Activated CD8-positive, alpha-beta T cell treated with anti-CD3 and anti-CD28 coated beads, Interleukin-2, amount 10 ng/mL, durations not matched to agents 7 days and 5 days (primary cell): Measurements from ENCODE around the gene CCNY. TPM values are rescaled to one million over a fixed set of nuclear protein-coding genes. Genes with fewer than 3 reads are reported as not detected.
"Not testable (repeated sequence)": the region's sequence is repeated elsewhere in the genome, so short reads cannot be mapped to it uniquely, and the experiment has no call there.

Experiments used
- ATAC-seq: fragments of 150-1000 bp; cut with Tn5 transposase; one replicate; pipeline ENCODE4 v1.10.0; 2021; ENCODE audit warnings: moderate library complexity
- CTCF ChIA-PET: fragments of 350-600 bp; sonication (Branson Sonifier 250); formaldehyde crosslinking; loops from one replicate; lab custom pipeline; 2021; ENCODE audit warnings: antibody characterized with exemption; lab: Charles Lee
- POLR2A ChIA-PET: fragments of 350-600 bp; sonication (Branson Sonifier 250); formaldehyde crosslinking; loops from one replicate; lab custom pipeline; 2021; ENCODE audit warnings: antibody characterized with exemption; lab: Charles Lee
- DNase-seq: peaks from one replicate; pipeline ENCODE4 v3.0.0-alpha.2; 2020
- H3K27ac Mint-ChIP-seq: one replicate; pipeline ENCODE4 v1.8.0; 2021; ENCODE audit warnings: mild to moderate bottlenecking, mixed read lengths
- H3K27me3 Mint-ChIP-seq: one replicate; pipeline ENCODE4 v1.8.0; 2021; ENCODE audit warnings: low read depth, mixed read lengths
- H3K36me3 Mint-ChIP-seq: one replicate; pipeline ENCODE4 v1.8.0; 2021; ENCODE audit warnings: low read depth, mixed read lengths
- H3K4me1 Mint-ChIP-seq: one replicate; pipeline ENCODE4 v1.8.0; 2021; ENCODE audit warnings: low read depth, mixed read lengths
- H3K4me3 Mint-ChIP-seq: one replicate; pipeline ENCODE4 v1.8.0; 2021; ENCODE audit warnings: mild to moderate bottlenecking, mixed read lengths
- H3K9me3 Mint-ChIP-seq: one replicate; pipeline ENCODE4 v1.8.0; 2022; ENCODE audit warnings: mixed read lengths; ENCODE audit not compliant: insufficient read depth
- total RNA-seq, 2 experiments: library from RNA; stranded (reverse); gene quantifications; one replicate each; pipeline ENCODE4 v1.2.3, GENCODE V29; 2021

The CCNY gene
- total RNA-seq = 10 to 100 TPM; 55.6 to 64.1 TPM

DNA sequence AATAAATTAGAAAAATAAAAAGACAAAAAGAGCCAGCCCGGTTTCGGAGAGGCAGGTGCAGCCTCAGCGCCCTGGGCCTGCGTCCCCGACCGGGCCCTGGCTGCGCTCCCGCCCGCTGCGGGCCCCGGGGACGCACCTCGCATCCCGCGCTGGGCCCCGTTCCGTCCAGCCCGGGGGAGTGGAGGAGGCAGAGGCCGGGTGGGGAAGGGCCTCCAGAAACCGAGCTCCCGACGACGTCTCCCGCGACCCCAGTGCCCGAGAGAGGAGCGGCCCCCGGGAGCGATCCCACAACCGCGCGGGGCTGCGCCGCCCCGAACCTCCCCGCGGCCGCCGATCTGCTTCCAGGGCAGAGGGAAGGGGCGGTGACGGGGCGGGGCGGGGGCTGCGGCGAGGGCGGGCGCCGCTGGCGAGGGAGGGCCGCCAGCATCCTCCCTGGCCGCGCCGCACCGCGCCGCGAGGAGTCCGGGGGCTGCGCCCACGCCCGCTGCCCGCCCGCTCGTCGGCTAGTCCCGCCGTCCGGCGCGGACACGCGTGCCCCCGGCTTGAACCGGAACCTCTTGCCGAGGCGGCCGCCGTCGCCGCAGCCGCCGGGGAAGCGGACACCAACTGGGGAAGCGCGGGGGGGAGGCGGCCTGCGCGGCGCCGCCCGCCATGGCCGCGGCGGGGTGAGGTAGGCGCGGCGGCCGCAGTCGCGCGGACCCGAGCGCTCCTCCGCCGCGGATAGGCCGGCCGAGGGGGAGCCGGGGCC lies at the start of gene CCNY:
CCNY (plus strand) TSS at position 426 of the 748 bp plus-strand sequence. CDS start 545 bp downstream, outside the sequence.
- peak; percentile 82 for DNase-seq
- Mint-ChIP-seq H3K4me3 (peak within 1 kb of the TSS; percentile 89), H3K36me3 (peaks cover 21% of the 10 kb centered on the region), H3K27ac (peak within 1 kb of the TSS; percentile 87), H3K9me3 (no peaks in the 10 kb centered on the region), H3K27me3 (no peaks in the 10 kb centered on the region), H3K4me1 (peaks cover 51% of the 10 kb centered on the region)
- ATAC-seq = peak; percentile 84
- ChIA-PET POLR2A (interaction anchor here (0.6 kb wide), 1 partner anchor 170 kb away, joined by 3 read pairs; no protein-coding TSS in a partner anchor), CTCF (interaction anchor here (2.1 kb wide), 1 partner anchor 141 kb away, joined by 5 read pairs; no protein-coding TSS in a partner anchor)

DNA sequence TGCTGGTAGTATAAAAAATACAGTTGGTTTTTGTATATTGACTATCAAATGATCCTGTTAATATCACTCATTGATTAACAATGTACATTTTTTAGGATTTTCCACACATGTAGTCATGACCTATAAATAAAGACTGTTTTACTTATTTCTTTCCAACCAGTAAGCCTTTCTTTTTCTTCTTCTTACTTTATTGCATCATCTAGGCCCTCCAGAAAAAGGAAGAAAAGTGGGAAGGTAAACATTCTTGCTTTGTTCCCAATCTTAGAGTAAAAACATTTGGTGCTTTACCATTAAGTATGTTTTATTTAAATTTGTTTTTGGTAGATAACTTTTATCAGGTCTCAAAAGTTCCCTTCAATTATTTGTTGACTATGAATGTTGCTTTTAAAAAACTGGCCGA lies 47.1 kb upstream of the CCNY start:
- Mint-ChIP-seq H3K4me1 (no peaks in the 10 kb centered on the region), H3K4me3 (no peak overlapping the region), H3K9me3 (no peaks in the 10 kb centered on the region), H3K27ac (no peak overlapping the region), H3K27me3 (peaks cover 10% of the 10 kb centered on the region), H3K36me3 (no peaks in the 10 kb centered on the region)
- ATAC-seq (no peak), DNase-seq (no peak)
- POLR2A ChIA-PET = no interaction called here
- CTCF ChIA-PET = no interaction called here

DNA sequence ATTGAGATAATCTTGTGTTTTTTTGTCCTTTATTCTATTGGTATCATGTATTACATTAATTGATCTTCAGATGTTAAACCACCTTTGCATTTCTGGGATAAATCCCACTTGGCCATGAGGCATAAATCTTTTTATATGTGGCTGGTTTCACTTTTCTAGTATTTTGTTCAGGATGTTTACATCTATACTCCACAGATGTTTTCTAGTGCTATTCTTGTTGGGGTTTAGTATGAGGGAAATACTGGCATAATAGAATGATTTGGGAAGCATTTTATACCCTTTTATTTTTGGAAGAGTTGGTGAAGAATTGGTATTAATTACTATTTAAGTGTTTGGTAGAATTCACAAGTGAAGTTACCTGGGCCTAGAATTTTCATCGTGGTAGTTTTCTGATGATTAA lies 41.8 kb upstream of the CCNY start:
- no peaks in the 10 kb centered on the region for H3K36me3 Mint-ChIP-seq
- peaks cover 21% of the 10 kb centered on the region for H3K27me3 Mint-ChIP-seq
- no peaks in the 10 kb centered on the region for H3K9me3 Mint-ChIP-seq
- no peak for DNase-seq
- POLR2A ChIA-PET = no interaction called here
- H3K4me3 Mint-ChIP-seq = no peak overlapping the region
- ATAC-seq = no peak
- no peaks in the 10 kb centered on the region for H3K4me1 Mint-ChIP-seq
- H3K27ac Mint-ChIP-seq = no peak overlapping the region
- CTCF ChIA-PET = interaction anchor here (1.0 kb wide), 1 partner anchor 23 kb away, joined by 3 read pairs; no protein-coding TSS in a partner anchor

DNA sequence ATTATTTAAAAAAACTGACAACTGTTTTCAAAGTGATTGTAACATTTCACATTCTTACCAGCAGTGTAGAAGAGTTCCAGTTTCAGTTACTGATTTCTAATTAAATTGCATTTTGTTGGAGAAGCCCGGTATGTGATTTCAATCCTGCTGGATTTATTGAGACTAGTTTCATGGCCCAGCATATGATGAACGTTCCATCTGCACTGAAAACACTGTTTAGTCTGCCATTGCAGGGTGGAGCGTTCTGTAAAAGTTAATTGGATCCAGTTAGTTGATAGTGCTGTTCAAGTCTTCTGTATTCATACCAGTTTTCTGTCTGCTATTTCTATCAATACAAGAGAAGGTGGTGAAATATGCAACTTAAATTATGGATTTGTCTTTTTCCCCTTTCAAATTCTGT lies 37.3 kb upstream of the CCNY start:
- Mint-ChIP-seq H3K36me3 (no peaks in the 10 kb centered on the region), H3K4me1 (no peaks in the 10 kb centered on the region), H3K27me3 (peaks cover 25% of the 10 kb centered on the region), H3K4me3 (no peak overlapping the region), H3K27ac (no peak overlapping the region), H3K9me3 (no peaks in the 10 kb centered on the region)
- no peak for ATAC-seq
- ChIA-PET CTCF (no interaction called here), POLR2A (no interaction called here)
- no peak for DNase-seq

GRCh38 chr10:35300063-35300699 lies 36.1 kb upstream of the CCNY start:
- no peaks in the 10 kb centered on the region for H3K9me3 Mint-ChIP-seq
- H3K4me1 Mint-ChIP-seq = no peaks in the 10 kb centered on the region
- H3K4me3 Mint-ChIP-seq = no peak overlapping the region
- H3K27ac Mint-ChIP-seq = no peak overlapping the region
- H3K27me3 Mint-ChIP-seq = peaks cover 29% of the 10 kb centered on the region
- H3K36me3 Mint-ChIP-seq = no peaks in the 10 kb centered on the region
- CTCF ChIA-PET = interaction anchor here (0.6 kb wide), 1 partner anchor 49 kb away, joined by 5 read pairs; no protein-coding TSS in a partner anchor
- DNase-seq (no peak), ATAC-seq (no peak)
- POLR2A ChIA-PET = no interaction called here

DNA sequence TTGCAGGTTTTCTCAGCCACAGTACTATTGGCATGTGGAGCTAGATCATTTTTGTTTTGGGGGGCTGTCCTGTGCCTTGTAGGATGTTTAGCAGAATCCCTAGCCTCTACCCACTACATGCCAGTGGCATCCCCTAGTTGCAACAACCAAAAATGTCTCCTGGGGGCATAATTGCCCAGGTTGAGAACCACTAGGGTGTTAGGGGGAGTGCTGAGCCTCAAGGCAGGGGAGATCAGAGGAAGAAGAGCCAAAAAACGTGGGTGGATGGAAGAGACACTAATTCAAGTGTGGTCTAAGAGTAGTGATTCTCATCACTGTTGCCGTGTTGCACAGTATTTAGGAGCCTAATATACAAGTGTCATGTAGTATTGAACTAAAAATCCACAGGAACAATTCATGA lies 31.7 kb upstream of the CCNY start:
- Mint-ChIP-seq H3K36me3 (no peaks in the 10 kb centered on the region), H3K9me3 (no peaks in the 10 kb centered on the region), H3K27ac (no peak overlapping the region), H3K27me3 (peaks cover 19% of the 10 kb centered on the region), H3K4me3 (no peak overlapping the region), H3K4me1 (no peaks in the 10 kb centered on the region)
- DNase-seq (no peak), ATAC-seq (no peak)
- POLR2A ChIA-PET = no interaction called here
- CTCF ChIA-PET = no interaction called here

DNA sequence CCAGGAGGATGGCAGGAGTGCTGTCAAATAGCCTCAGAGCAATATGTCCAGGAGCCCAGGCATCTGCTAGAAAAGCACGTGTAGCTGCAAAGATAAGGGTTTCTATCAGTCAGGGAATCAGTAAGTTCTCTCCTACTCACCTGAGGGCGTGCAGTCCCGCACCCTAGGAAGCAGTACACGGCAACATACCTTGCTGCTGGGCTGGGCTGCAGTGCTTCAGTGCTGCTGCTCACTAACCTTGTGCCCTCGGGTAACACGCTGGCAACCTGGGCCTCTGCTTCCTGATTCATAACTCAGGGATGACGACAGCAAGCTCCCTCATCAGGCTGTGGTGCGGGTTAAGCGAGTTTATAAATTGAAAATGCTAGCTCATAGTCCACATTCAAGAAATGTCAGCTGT lies 29.5 kb upstream of the CCNY start:
- ChIA-PET POLR2A (no interaction called here), CTCF (interaction anchor here (0.9 kb wide), 1 partner anchor 187 kb away, joined by 3 read pairs; no protein-coding TSS in a partner anchor)
- ATAC-seq = no peak
- no peak for DNase-seq
- peaks cover 17% of the 10 kb centered on the region for H3K27me3 Mint-ChIP-seq
- H3K36me3 Mint-ChIP-seq = no peaks in the 10 kb centered on the region
- H3K27ac Mint-ChIP-seq = no peak overlapping the region
- no peaks in the 10 kb centered on the region for H3K4me1 Mint-ChIP-seq
- no peaks in the 10 kb centered on the region for H3K9me3 Mint-ChIP-seq
- H3K4me3 Mint-ChIP-seq = no peak overlapping the region

DNA sequence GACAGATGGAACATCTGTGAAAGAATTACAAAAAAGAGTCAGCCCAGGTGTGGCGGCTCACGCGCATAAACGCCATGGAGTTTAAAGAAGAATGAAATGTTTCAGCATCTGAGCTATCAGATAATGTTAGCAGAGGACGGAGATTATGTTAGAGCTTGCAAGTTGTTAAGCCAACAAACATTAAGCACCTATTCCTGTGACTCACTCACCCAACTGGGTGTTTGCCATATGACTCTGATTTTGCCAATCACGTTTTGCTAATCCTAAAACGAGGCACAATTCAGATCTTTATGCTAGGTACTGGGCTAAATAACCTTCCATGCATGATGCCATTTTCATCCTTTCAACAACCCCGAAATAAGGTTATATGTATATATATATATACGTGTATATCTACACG lies 29.0 kb upstream of the CCNY start:
- ChIA-PET CTCF (interaction anchor here (0.9 kb wide), 1 partner anchor 187 kb away, joined by 3 read pairs; no protein-coding TSS in a partner anchor), POLR2A (no interaction called here)
- Mint-ChIP-seq H3K36me3 (no peaks in the 10 kb centered on the region), H3K4me1 (no peaks in the 10 kb centered on the region), H3K4me3 (no peak overlapping the region), H3K27ac (no peak overlapping the region), H3K27me3 (peaks cover 17% of the 10 kb centered on the region), H3K9me3 (no peaks in the 10 kb centered on the region)
- DNase-seq (no peak), ATAC-seq (no peak)

- no peak overlapping the region for H3K27ac Mint-ChIP-seq
- ATAC-seq (no peak), DNase-seq (no peak)
- H3K27me3 Mint-ChIP-seq = peaks cover 17% of the 10 kb centered on the region
- H3K4me3 Mint-ChIP-seq = no peak overlapping the region
- no peaks in the 10 kb centered on the region for H3K4me1 Mint-ChIP-seq
- ChIA-PET POLR2A (no interaction called here), CTCF (no interaction called here)
- no peaks in the 10 kb centered on the region for H3K36me3 Mint-ChIP-seq
- H3K9me3 Mint-ChIP-seq = peaks cover 6% of the 10 kb centered on the region
Observed at GRCh38 chr10:35308809-35309208, 27.5 kb upstream of the CCNY start.

DNA sequence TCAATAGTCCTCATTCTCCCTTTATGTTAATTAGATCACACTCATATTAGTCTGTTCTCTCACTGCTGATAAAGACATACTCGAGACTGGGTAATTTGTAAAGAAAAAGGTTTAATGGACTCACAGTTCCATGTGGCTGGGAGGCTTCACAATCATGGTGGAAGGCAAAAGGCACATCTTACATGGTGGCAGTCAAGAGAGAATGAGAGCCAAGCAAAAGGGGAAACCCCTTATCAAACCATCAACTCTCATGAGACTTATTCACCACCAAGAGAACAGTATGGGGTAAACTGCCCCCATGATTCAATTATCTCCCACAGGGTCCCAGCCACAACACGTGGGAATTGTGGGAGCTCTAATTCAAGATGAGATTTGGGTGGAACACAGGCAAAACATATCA lies 22.2 kb upstream of the CCNY start:
- CTCF ChIA-PET, H3K4me1 Mint-ChIP-seq, H3K27me3 Mint-ChIP-seq, H3K27ac Mint-ChIP-seq, POLR2A ChIA-PET, H3K4me3 Mint-ChIP-seq, ATAC-seq, DNase-seq: not testable (repeated sequence)
- H3K36me3 Mint-ChIP-seq = peaks cover 30% of the 10 kb centered on the region
- H3K9me3 Mint-ChIP-seq = peaks cover 11% of the 10 kb centered on the region

- H3K36me3 Mint-ChIP-seq = peaks cover 30% of the 10 kb centered on the region
- POLR2A ChIA-PET = not testable (repeated sequence)
- peaks cover 11% of the 10 kb centered on the region for H3K9me3 Mint-ChIP-seq
Observed at GRCh38 chr10:35315235-35315634, 21.1 kb upstream of the CCNY start.

More at GRCh38 chr10:35315235-35315634, 21.1 kb upstream of the CCNY start:
- ATAC-seq, H3K4me3 Mint-ChIP-seq, H3K4me1 Mint-ChIP-seq, H3K27me3 Mint-ChIP-seq, DNase-seq, H3K27ac Mint-ChIP-seq, CTCF ChIA-PET: not testable (repeated sequence)
